ENCODE data around the gene RARB.

Gene RARB

DNA sequence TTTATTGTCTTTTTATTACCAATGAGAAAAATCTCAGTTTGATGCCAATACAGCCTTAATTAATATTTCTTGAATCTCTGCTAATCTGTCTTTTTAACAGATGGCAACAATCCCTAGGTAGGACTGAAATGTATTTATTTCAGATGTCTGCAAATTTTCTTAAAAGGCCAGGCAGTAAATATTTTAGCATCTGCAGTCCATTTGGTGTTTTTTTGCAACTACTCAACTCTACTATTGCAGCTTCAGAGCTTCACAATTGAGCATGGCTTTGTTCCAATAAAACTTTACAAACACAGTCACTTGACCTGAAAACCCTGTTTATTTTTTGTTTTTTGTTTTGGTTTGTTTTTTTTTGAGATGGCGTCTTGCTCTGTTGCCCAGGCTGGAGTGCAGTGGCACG, 82.7 kb downstream of the RARB start:
- DNase-seq = no peak

DNA sequence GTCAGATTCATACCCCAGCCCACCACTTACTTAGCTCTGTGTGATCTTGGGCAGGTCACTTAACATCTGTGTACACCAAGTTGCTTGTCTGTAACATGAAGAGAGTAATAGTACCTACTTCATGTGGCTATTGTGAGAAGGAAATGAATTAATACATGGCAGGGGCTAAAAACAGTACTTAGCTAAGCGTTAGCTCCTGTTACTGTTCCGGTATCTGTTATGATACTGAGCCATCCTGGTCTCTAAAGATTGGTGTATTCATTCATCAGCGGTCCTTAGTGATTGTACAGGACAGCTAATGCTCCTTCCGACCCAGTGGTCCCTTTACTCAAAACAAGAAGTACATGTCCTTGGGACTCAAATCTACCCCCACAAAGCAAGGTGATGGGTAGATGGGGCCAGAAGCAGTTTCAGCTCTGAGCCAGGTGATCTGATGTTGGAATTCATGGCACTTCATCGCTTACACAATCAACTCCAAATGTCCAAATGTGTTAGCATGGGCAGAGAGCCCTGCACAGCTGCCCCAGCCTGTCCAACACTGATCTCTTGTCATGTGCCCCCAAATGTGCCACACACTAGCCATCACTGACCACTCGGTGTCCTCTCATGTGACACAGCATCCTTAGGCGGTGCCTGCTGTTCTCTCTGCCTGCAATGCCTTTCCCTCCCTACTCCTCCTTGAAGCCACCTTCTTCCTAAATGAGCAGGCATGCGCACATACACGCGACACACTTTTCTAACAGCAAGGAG, 84.1 kb downstream of the RARB start:
- DNase-seq = no peak

DNA sequence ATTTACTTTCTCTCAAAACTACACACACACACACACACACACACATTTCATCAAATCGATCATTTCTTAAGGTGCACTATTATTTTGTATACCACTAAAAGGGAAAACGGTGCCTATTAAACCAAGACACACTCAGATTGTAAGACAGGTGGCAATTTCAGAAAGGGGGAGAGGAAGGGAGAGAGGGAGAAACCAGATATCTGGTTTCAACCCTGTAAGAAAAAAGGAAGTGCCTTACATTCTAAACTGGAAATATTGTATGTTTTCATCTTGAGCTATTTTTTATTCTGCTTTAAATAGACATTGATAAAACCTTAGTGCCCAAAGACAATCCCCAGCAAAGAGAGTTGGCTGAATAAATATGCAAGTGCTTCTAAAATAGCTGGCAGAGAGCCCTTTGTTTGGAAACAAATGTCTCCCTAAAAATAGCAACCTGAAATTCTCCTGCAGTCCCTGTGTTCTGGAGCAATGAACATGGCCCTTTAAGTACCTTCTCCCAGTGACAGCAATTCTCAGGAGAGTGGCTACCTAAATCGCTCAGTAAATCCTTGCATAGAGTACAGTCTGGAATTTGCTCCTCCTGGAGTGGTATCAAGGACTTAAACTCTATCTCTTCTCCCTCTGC, 85.7 kb downstream of the RARB start:
- DNase-seq = no peak

DNA sequence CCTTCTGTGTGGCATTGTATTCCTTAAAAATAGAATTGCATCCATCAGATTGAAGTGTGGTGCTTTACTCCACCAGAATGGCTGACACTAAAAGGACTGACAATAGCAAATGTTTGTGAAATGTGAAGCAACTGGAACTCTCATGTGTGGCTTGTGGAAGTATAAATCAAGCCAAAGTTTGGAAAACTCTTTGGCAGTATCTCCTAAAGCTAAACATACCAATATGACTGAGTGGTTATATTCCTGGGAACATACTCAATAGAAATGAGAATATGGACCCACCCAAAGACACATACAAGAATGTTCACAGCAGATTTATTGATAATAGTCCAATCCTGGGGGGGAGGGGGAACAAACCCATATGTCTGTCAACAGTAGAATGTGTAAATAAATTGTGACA, 87.1 kb downstream of the RARB start:
- no peak for DNase-seq

DNA sequence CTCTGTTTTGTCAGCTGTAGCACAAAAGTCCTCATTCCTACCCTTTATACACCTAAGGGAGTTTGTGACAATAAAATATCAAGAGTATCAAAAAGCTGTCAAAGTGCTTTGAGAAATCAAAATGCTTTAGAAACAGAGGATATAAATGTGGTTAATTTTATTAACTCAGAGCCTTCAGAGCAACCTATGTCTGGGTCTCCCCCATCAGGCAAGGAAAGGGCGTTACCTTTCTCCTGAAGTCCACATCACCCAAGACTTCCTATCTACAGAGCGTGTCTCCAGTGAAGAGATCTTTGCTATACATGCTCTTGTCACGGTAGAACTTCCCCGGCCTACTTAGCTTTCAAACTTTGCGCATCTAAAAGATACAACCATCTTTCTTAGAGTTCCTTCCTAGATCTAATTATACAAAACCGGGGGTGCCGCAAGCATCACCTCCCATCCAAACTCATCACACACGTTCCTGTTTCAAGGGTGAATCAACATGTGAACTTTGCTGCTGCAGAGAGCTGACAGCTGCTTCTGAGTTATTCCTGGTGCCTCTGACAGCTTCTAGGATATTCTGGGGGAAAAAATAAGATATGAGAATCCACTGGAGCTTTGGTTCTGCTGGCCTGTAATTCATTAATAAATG, 93.0 kb downstream of the RARB start:
- DNase-seq = no peak

DNA sequence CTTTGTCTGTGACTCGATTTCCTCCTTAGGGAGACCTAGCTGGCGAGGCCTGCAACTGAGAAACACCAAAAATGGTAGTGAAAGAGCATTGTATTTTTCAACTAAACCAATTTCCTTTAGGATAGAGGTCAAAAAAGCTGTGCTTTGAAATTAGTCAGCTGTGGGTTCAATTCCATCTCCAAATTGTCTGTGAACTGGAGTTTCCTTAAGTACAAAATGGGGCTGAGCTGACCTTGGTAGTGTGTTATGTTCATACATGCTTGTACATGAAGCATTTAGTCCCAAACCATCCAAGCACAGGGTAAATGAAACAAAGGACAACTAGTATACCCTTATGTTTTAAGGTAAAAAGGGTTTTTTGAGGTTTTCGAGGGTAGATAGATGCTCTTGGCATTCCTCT, 99.3 kb downstream of the RARB start:
- no peak for DNase-seq

DNA sequence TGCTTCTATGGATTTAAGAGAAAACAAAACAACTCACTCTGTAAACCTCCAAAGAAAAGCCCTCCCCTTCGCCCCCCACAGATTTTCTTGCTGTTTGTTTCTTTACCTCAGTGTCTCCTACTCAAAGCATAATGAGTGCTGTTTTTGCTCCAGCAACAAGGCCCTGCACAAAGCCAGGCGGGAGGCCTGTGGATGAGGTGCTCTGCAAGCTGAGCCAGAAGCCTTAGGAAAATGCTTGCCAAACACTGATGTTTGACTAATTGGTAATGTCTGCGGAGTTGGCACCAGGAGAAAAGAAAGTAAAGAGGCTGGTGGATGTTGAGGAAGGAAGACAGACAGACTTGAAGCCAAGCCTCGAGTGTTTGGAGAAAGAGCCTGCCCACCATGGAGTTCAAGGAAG, 99.7 kb downstream of the RARB start:
- DNase-seq = no peak

DNA sequence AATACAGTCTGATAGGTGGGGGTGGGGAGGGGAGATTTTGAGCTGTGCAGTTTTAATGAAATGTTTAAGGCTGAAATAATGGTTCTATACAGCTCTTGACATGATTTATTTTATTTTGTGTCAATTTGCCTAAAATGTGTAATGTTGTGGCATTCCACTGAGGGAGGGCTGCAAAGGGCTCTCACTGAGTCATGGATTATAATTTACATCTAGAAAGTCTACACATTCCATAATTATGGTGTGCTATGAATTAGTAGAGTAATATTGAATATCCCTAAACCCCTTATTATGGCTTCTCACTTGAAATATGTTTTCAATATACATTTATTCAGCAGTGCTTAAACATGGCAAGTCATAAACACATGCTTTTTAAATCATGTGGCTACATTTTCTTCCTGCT, 103.9 kb downstream of the RARB start:
- DNase-seq = no peak

DNA sequence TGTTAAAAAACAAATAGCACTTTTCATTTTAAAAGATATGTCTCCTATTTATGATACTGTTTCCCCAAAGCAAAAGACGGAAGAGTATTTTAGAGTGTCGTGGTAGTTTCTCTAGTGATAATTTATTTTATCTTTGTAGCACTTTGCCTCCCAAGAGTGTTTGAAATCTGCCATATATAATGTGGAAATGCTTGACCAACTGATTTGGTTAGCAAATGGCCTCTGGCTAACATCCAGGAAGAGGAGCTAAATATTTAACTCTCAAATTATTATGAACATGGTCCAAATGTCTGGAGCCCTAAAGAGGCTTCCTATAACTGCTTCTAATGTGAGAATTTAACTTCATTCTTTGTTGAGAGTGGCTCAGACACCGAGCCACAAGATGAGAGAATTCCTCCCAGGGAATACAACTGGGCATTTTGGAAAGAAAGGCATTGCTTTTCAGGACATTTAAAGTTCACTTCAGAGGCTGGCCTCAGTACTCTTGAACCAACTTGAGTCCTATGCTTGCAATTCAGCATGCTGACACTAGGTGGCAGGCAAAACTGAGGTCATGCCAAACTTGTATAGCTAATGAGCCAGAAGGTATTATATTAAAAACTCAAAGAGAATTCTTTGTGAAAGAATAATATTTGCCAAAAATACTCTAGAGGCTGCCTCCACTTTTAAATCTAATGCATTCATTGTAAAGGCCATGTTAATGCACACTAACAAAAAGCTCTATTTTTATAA, 104.5 kb downstream of the RARB start:
- DNase-seq = no peak

DNA sequence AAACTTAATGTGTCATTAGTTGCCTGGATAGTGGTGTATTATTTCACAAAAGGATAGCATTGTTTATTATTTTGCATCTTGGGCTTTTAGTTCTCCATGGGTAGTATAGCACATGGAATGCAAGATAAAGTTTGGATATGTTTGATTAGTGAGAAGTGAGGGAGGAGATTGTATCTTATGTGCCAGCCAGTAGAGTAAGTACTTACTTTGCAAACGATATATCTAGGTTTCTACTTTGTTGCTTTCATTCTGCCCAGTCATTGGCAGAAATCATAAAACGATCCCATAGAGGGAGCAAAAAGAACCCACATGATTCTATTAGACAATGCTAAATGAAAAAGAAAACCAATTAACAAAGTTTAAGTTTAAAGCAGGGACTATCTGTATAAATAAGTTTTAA, 105.3 kb downstream of the RARB start:
- DNase-seq = no peak

DNA sequence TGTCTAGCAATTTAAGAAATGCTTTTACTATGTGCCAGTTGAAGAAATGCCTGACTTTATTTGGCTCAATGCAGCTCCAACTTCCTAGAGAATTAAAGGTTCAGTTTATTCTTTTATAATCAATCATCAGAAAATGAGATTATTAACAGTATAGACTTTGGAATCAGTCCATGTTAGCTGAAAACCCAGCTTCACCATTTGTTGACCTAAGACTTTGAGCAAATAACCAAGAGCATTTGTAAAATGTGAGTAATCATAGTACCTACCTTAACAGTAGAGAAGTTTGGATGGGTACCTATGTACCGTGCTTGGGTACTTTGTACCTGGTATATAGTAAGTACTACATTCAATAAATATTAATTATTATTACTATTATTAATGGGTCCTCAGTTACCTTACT, 105.9 kb downstream of the RARB start:
- DNase-seq = no peak

DNA sequence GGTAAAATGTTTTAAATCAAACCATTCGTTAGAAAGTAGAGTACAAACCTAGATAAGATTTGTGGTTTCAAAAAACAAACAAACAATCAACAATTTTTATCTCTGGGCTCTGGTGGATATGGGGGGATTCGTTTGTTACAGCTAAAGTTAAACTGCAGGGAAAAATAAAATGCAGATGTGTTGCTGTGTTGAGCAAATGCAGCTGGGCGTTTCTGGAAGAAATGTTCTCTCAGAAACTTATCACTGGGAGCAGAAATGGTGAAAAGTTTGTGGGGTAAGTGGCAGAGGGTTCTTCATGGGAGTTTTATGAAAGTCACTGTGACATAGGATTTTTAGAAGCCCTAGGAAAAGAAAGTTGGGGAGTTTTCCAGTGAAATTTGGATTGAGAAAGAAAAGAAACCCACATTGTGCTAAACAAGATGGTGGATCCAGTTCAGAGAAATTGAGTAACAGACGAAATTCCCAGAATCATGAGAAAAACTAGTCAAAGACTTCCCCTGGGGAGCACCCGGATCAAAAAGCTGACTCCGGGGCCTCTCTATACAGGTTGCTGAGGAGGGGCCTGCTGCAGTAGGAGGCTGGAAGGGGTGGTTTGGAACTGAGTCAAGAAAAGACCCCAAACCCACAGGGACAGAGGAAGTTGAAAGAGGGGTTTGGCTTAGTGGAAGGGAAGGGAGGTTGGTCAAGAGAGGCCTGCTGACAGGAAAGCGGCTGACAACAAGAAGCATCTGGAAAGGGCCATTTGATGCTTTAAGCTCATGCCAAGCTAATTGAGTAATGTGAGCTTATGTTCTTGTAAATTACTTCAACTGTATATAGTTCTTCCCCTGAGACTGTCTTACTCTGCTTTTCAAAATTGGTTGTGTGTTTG, 108.7 kb downstream of the RARB start:
- DNase-seq = no peak

DNA sequence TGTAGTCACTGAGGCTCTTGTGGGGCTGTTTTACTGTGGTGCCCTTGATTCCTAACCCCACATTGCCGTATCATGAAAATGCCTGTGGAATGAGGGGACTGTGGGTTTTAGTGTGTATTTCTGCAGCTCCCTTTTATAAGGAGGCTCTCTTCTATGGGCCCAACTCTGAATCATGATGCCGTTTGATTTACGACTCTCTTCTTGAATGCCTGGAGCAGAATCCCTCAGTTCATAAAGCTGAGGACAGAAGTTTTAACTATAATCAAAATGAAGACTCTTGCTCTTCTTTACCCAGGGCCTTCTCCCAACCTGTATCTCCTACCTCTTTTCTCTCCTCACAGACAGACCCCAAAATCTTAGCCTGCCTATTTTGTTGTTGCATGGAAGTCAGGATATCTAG, 109.5 kb downstream of the RARB start:
- DNase-seq = no peak

DNA sequence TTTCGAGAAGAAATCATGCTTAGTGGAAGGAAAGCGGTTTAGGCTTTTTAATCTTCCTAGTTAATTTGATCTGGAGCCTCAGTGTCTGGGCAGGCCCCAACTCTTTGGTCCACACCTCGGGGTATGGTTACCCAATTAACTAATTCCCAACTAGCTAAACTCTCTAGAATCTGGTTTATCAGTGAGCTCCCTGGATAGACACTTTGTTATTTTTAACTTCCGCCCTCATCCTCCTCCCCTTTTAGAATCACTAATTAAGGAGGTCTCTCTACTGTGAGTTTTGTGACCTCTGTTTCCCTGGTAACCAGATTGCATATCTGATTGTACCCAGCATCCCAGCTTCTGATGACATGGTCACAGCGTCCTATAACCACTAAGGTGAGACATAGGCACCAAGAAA, 112.2 kb downstream of the RARB start:
- no peak for DNase-seq

DNA sequence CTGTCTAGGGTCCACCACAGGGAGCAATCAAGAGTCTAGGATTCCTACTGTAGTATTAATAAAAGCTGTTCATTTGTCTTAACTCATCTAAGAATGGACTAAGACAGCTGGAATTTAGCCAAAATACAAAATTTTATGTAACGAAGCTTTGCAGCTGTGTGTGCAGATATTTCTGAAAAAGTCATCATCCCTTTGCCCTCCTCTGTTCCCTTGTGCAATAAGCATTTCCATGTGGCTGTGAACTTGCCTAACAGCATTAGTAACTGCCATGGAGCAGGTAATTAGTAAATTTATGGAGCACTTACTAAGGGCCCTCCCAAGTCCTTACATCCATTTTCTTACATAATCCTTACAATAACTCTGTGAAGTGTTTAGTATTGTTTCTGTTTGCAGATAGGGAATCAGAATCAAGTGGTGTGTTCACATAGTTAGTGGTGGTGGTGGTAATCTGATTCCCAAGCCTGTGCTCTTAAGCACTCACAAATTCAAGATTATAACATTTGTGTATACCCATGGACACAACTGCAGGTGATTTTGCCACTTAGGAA, 114.5 kb downstream of the RARB start:
- DNase-seq = no peak

DNA sequence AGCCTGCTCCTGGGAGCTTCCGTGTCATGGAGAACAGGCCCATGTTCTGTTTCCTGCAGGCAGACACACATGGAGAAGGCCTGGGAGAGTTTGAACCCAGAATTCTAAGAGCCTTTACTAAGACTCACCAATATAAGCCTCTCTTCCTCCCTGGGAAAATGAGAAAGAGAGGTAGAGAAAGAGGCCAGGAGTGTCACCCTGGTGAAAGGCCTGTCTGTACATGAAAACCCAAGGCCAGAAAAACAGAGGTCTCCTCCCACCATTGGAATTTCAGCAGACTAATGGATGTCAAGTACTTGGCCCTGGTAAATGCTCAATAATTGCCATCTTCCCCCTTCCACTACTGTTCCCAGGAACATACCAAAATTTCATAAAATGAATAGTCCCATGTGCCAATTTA, 119.0 kb downstream of the RARB start:
- DNase-seq = no peak

DNA sequence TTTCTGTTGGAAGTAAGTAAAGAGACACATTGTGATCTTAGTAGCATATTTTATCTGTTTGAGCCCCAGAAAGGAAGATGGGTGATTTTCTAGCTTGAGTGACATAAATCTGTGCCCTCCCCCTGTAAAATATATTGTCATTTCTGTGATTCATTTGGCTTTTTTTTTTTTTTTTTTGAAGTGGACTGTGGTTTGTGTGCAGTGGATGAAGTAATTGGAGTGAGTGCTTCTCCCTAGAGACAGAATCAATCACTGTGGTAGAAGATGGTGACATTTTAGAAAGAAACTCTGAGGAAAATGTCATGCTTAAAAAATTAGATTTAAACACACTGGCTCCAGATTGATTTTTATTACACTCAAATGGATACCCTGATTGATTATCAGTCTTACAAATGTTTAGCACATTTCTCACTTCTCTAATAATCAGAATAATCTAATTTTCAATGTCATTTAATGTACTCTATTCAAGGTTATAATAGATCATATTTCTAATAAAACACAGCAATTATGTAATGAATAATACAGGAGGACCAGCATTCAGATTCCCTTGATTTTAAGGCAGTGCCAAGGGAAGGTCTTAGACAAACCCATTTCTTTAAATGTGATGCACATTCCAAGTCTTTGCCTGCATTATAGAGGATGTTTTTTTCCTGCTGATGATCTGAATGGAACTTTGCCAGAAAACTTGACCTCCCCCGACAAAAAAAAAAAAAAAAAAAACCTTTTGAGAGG, 120.0 kb downstream of the RARB start:
- no peak for DNase-seq

DNA sequence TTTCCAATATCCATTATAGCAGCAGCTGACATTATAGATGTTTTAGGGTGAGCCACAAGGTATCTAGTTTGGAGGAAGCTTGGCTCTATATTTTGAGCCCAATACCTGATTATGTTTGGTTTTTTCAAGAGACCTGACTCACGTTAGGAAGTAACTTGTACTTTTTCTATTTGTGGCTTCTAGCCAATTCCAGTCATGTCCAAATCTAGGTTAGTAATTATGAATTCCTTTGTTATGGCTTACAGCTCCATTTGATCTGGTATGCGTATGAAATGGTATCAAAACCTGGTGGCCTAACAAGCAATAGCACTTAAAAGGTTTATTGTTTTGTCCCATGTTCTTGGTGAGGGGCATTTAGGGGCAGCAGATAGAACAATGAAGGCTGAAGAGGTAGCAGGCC, 120.8 kb downstream of the RARB start:
- DNase-seq = no peak

DNA sequence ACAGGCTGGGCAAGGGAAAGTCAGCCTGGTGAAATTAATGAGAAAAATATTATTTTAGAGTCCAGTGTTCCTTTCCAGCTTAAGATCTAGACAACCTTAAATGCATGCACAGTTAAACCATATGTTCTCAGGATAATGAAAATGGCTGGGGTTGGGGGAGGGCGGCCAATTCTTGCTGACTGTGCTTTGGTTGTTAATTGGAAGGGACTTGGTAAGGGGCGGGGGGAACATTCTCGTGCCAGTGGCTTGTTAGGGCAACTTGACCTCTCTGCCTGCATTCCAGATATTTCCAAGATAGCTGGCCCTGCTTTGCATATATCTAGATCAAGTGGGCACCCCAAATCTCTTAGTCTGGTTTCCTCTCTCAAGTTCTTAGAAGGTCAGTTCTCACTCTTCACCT, 124.2 kb downstream of the RARB start:
- no peak for DNase-seq

DNA sequence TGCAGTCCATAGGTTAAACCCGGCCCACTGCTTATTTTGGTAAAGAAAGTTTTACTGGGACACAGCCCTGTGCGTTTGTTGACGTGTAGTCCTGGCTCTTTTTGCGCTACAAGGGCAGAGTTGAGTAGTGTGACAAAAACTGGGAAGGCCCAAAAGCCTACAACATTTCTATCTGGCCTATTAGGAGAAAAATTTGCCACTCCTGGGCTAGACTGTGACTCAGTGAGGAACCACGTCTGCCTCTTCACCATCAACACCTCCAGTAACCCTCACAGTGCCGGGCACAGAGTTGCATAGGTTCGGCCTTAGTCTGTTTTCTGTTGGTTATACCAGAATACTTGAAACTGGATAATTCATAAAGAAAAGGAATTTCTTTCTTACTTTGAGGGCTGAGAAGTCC, 126.3 kb downstream of the RARB start:
- DNase-seq = no peak

DNA sequence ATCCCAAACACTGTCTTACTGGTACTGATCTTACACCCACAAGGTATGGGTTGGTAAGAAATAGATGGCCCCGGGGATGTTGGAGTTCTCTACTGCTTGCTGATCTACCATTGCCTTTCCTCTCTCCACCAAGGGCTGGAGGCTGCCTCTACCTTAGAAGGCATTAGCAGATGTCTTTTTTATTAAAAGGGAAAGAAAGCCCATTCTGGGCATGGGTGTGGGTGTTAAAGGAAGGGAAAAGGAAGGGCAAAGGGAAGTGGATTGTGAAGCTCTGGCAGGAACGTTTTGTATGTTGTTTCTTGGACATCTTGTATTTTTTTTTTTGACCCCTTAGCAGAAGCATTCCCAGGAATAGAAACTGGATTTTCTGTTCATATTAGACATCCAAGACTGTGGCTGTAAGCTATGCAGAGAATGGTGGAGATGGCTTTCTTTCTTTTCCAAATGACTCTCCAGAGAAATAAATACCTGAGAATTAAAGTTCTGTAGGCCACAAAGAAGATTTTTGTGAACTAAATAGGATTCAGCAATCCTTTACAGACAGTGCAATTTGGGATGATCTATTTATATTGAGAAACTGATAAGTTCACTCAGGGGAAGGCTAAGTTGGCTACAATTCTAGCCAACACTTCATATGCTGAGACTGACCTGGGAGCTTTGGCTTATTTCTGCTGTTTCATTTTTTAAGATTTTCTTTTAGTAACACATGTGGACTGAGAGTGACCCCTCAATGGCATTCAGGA, 127.8 kb downstream of the RARB start:
- no peak for DNase-seq

Measured in activated T-cell treated with anti-CD3 and anti-CD28 coated beads, Interleukin-2, amount 50 U/mL, for 1 hour (primary cell).